ENCODE data around the gene ITGB3BP. TPM values are rescaled to one million over a fixed set of nuclear protein-coding genes. Genes with fewer than 3 reads are reported as not detected.
A peak's percentile ranks its signal among the peaks of the same experiment; 100 is the strongest.

ITGB3BP gene
- total and polyA plus RNA-seq, 2 of the 13 experiments (the other 11 are each of a cell fraction or from before 2014, with no cell fraction given), result 19.0 to 46.5 TPM

GRCh38 chr1:63522891-63523728, at the start of gene ITGB3BP, which contains the start of gene EFCAB7 (continued):
- TF ChIP-seq GLMP (CRISPR knock-in tag; IDR thresholded peaks at IDR 0.05; ENCODE audit: borderline replicate concordance), result no peak
- TF ChIP-seq ZNF749 (CRISPR knock-in tag; IDR thresholded peaks at IDR 0.05; ENCODE audit: borderline replicate concordance), result peak; percentile 91
- TF ChIP-seq ELK4 (CRISPR knock-in tag; IDR thresholded peaks at IDR 0.05; ENCODE audit: borderline replicate concordance), result no peak
- TF ChIP-seq ZNF83 (CRISPR knock-in tag; IDR thresholded peaks at IDR 0.05; ENCODE audit: borderline replicate concordance), result no peak
- TF ChIP-seq SUZ12 (IDR thresholded peaks at IDR 0.05; ENCODE audit: low read depth, low read length), result no peak
- TF ChIP-seq ZNF234 (CRISPR knock-in tag; conservative IDR thresholded peaks at IDR 0.05), result no peak
- TF ChIP-seq KLF13 (CRISPR knock-in tag; IDR thresholded peaks at IDR 0.05), result no peak
- TF ChIP-seq MLLT10 (CRISPR knock-in tag; IDR thresholded peaks at IDR 0.05), result no peak
- TF ChIP-seq NFAT5 (CRISPR knock-in tag; IDR thresholded peaks at IDR 0.05), result peak; percentile 72; the same call in 1 of the 2 replicates
- peak; percentile 88 for TF ChIP-seq ZNF12 (CRISPR knock-in tag; IDR thresholded peaks at IDR 0.05)
- peak; percentile 96 for TF ChIP-seq ZNF792 (CRISPR knock-in tag; IDR thresholded peaks at IDR 0.05)
- no peak for TF ChIP-seq NFE2 (CRISPR knock-in tag; IDR thresholded peaks at IDR 0.05)
- TF ChIP-seq ZNF281 (CRISPR knock-in tag; IDR thresholded peaks at IDR 0.05; ENCODE audit: borderline replicate concordance), result peak; percentile 31; the same call in 1 of the 2 replicates
- TF ChIP-seq ZNF362 (CRISPR knock-in tag; IDR thresholded peaks at IDR 0.05; ENCODE audit: borderline replicate concordance), result no peak
- TF ChIP-seq ZNF354B (CRISPR knock-in tag; IDR thresholded peaks at IDR 0.05), result no peak
- peak; percentile 92 for TF ChIP-seq PTBP1 (IDR thresholded peaks at IDR 0.05; ENCODE audit: low read depth, low read length, poor library complexity, severe bottlenecking)
- peak; percentile 89 for TF ChIP-seq ZFY (CRISPR knock-in tag; IDR thresholded peaks at IDR 0.05)
